ENCODE data around the gene FAM81A. TPM values are rescaled to one million over a fixed set of nuclear protein-coding genes. Genes with fewer than 3 reads are reported as not detected.

Gene FAM81A
- total and polyA plus RNA-seq, 4 donors = under 0.01 to 0.13 (median 0.07) TPM

DNA sequence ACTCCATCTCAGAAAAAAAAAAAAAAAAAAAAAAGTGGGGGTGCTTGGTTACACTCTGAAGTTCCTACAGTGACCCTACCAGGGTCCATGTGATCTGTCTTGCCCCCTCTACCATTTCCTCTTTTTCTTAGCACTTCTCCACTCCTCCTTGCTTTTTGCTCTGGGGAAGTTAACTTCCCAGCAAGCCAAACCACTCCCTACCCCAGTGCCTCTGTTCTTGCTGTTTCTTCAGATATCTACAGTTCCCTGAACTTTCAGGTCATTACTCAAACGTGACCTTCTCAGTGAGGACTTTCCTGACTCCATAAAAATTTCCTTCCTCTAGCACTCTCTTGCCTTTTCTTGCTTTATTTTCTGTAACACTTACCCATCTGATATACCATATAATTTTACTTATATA is 112.5 kb downstream of the FAM81A start:
- Histone ChIP-seq H3K27ac (ENCODE audit: low read depth in 1 of 2, low read length in 2 of 2) (no peak overlapping the region), H3K4me1 (ENCODE audit: control insufficient read depth in 4 of 4, insufficient read depth in 4 of 4, low read length in 3 of 4) (peaks cover 0 to 7% (median 1%) of the 10 kb centered on the region in 4 donors), H3K27me3 (ENCODE audit: control insufficient read depth in 4 of 4, insufficient read depth in 4 of 4, low read length in 3 of 4) (no peaks in the 10 kb centered on the region), H3K36me3 (ENCODE audit: control insufficient read depth in 4 of 4, insufficient read depth in 3 of 4, low read depth in 1 of 4, low read length in 3 of 4) (no peaks in the 10 kb centered on the region), H3K9ac (ENCODE audit: low read depth in 1 of 2, low read length in 2 of 2) (no peak overlapping the region), H3K4me3 (ENCODE audit: low read depth in 1 of 3, low read length in 3 of 3) (no peak overlapping the region), H3K9me3 (ENCODE audit: control insufficient read depth in 4 of 4, low read length in 3 of 4) (no peaks in the 10 kb centered on the region)
- DNase-seq (ENCODE audit: low spot score) = no peak
- WGBS = 36% methylated on average over 1 of the region's 1 CpG
- TF ChIP-seq, protein P1, sequence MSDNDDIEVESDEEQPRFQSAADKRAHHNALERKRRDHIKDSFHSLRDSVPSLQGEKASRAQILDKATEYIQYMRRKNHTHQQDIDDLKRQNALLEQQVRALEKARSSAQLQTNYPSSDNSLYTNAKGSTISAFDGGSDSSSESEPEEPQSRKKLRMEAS (IDR thresholded peaks at IDR 0.05) = no peak
- TF ChIP-seq FOXA1 (IDR thresholded peaks at IDR 0.05) (no peak), FOXA2 (IDR thresholded peaks at IDR 0.05) (no peak), NR2F2 (IDR thresholded peaks at IDR 0.05) (no peak), YY1 (IDR thresholded peaks at IDR 0.05) (no peak), EGR1 (IDR thresholded peaks at IDR 0.05; ENCODE audit: low read depth in 2 of 2) (no peak)

GRCh38 chr15:59550956-59551355 is 113.0 kb downstream of the FAM81A start:
- DNase-seq (ENCODE audit: low spot score) = no peak
- WGBS = 64% methylated on average over 3 of the region's 3 CpGs
- Histone ChIP-seq H3K27me3 (ENCODE audit: control insufficient read depth in 4 of 4, insufficient read depth in 4 of 4, low read length in 3 of 4) (no peaks in the 10 kb centered on the region), H3K9me3 (ENCODE audit: control insufficient read depth in 4 of 4, low read length in 3 of 4) (no peaks in the 10 kb centered on the region), H3K4me1 (ENCODE audit: control insufficient read depth in 4 of 4, insufficient read depth in 4 of 4, low read length in 3 of 4) (peaks cover 0 to 7% (median 1%) of the 10 kb centered on the region in 4 donors), H3K9ac (ENCODE audit: low read depth in 1 of 2, low read length in 2 of 2) (no peak overlapping the region), H3K4me3 (ENCODE audit: low read depth in 1 of 3, low read length in 3 of 3) (no peak overlapping the region), H3K27ac (ENCODE audit: low read depth in 1 of 2, low read length in 2 of 2) (no peak overlapping the region), H3K36me3 (ENCODE audit: control insufficient read depth in 4 of 4, insufficient read depth in 3 of 4, low read depth in 1 of 4, low read length in 3 of 4) (no peaks in the 10 kb centered on the region)
- TF ChIP-seq GABPA (IDR thresholded peaks at IDR 0.05 in 1 of 2, conservative IDR thresholded peaks at IDR 0.05 in 1 of 2) (no peak), HNF4G (IDR thresholded peaks at IDR 0.05) (no peak), JUND (IDR thresholded peaks at IDR 0.05) (no peak), RAD21 (IDR thresholded peaks at IDR 0.05) (no peak), RXRA (IDR thresholded peaks at IDR 0.05) (no peak), FOXA1 (IDR thresholded peaks at IDR 0.05) (no peak), YY1 (IDR thresholded peaks at IDR 0.05) (no peak), EGR1 (IDR thresholded peaks at IDR 0.05; ENCODE audit: low read depth in 2 of 2) (no peak), SP1 (IDR thresholded peaks at IDR 0.05) (no peak), HNF4A (conservative IDR thresholded peaks at IDR 0.05) (no peak), NR2F2 (IDR thresholded peaks at IDR 0.05) (no peak), CTCF (IDR thresholded peaks at IDR 0.05; ENCODE audit: low read depth, low read length, missing input control) (no peak), TAF1 (conservative IDR thresholded peaks at IDR 0.05) (no peak), FOXA2 (IDR thresholded peaks at IDR 0.05) (no peak)
- TF ChIP-seq, protein P2, sequence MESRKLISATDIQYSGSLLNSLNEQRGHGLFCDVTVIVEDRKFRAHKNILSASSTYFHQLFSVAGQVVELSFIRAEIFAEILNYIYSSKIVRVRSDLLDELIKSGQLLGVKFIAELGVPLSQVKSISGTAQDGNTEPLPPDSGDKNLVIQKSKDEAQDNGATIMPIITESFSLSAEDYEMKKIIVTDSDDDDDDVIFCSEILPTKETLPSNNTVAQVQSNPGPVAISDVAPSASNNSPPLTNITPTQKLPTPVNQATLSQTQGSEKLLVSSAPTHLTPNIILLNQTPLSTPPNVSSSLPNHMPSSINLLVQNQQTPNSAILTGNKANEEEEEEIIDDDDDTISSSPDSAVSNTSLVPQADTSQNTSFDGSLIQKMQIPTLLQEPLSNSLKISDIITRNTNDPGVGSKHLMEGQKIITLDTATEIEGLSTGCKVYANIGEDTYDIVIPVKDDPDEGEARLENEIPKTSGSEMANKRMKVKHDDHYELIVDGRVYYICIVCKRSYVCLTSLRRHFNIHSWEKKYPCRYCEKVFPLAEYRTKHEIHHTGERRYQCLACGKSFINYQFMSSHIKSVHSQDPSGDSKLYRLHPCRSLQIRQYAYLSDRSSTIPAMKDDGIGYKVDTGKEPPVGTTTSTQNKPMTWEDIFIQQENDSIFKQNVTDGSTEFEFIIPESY (IDR thresholded peaks at IDR 0.05) = no peak
- TF ChIP-seq, protein P1 (IDR thresholded peaks at IDR 0.05) = no peak
- TF ChIP-seq, protein P3, sequence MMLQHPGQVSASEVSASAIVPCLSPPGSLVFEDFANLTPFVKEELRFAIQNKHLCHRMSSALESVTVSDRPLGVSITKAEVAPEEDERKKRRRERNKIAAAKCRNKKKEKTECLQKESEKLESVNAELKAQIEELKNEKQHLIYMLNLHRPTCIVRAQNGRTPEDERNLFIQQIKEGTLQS (IDR thresholded peaks at IDR 0.05) = no peak

All from liver (tissue), 9 donors.